Activated naive CD4-positive, alpha-beta T cell treated with anti-CD3 and anti-CD28 coated beads, Interleukin-2, amount 50 U/mL, for 24 hours (primary cell): ENCODE measurements around the gene PDE4B.

ENCODE experiments used
- H3K27ac Mint-ChIP-seq: one replicate; pipeline ENCODE4 v1.8.0; 2021; ENCODE audit warnings: mild to moderate bottlenecking, mixed read lengths
- H3K27me3 Mint-ChIP-seq: one replicate; pipeline ENCODE4 v1.8.0; 2021; ENCODE audit warnings: mixed read lengths
- H3K36me3 Mint-ChIP-seq: one replicate; pipeline ENCODE4 v1.8.0; 2021; ENCODE audit warnings: mixed read lengths
- H3K4me1 Mint-ChIP-seq: one replicate; pipeline ENCODE4 v1.8.0; 2021; ENCODE audit warnings: mixed read lengths
- H3K4me3 Mint-ChIP-seq: one replicate; pipeline ENCODE4 v1.8.0; 2021; ENCODE audit warnings: mild to moderate bottlenecking, mixed read lengths
- H3K9me3 Mint-ChIP-seq: one replicate; pipeline ENCODE4 v1.8.0; 2021; ENCODE audit warnings: mixed read lengths

Gene PDE4B

GRCh38 chr1:65792669-65793358 is at the start of gene PDE4B:
PDE4B (plus strand) TSS chr1:65792895.
- Mint-ChIP-seq H3K27me3 (peaks cover 32% of the 10 kb centered on the region), H3K9me3 (peaks cover 5% of the 10 kb centered on the region), H3K27ac (peak within 1 kb of the TSS; percentile 48), H3K4me1 (no peaks in the 10 kb centered on the region), H3K36me3 (peaks cover 3% of the 10 kb centered on the region), H3K4me3 (no peak within 1 kb of the TSS)

GRCh38 chr1:65744731-65745130 is 48.0 kb upstream of the PDE4B start:
- Mint-ChIP-seq H3K27me3 (peaks cover 4% of the 10 kb centered on the region), H3K4me3 (no peak overlapping the region), H3K27ac (no peak overlapping the region), H3K9me3 (no peaks in the 10 kb centered on the region), H3K36me3 (no peaks in the 10 kb centered on the region), H3K4me1 (no peaks in the 10 kb centered on the region)

- Mint-ChIP-seq H3K36me3 (no peaks in the 10 kb centered on the region), H3K27me3 (peaks cover 5% of the 10 kb centered on the region), H3K9me3 (no peaks in the 10 kb centered on the region), H3K27ac (no peak overlapping the region), H3K4me1 (no peaks in the 10 kb centered on the region), H3K4me3 (no peak overlapping the region)
Observed at GRCh38 chr1:65751961-65752360, 40.7 kb upstream of the PDE4B start.

- Mint-ChIP-seq H3K27ac (no peak overlapping the region), H3K4me1 (no peaks in the 10 kb centered on the region), H3K27me3 (peaks cover 11% of the 10 kb centered on the region), H3K36me3 (no peaks in the 10 kb centered on the region), H3K9me3 (no peaks in the 10 kb centered on the region), H3K4me3 (no peak overlapping the region)
Observed at GRCh38 chr1:65756616-65757015, 36.1 kb upstream of the PDE4B start.

- H3K4me3 Mint-ChIP-seq = no peak overlapping the region
- H3K36me3 Mint-ChIP-seq = no peaks in the 10 kb centered on the region
- H3K27me3 Mint-ChIP-seq = peaks cover 13% of the 10 kb centered on the region
- no peaks in the 10 kb centered on the region for H3K9me3 Mint-ChIP-seq
- H3K27ac Mint-ChIP-seq = no peak overlapping the region
- no peaks in the 10 kb centered on the region for H3K4me1 Mint-ChIP-seq
Observed at GRCh38 chr1:65757531-65757930, 35.2 kb upstream of the PDE4B start.

GRCh38 chr1:65758128-65758527 is 34.6 kb upstream of the PDE4B start:
- H3K9me3 Mint-ChIP-seq = no peaks in the 10 kb centered on the region
- H3K4me1 Mint-ChIP-seq = no peaks in the 10 kb centered on the region
- no peak overlapping the region for H3K27ac Mint-ChIP-seq
- H3K36me3 Mint-ChIP-seq = no peaks in the 10 kb centered on the region
- no peak overlapping the region for H3K4me3 Mint-ChIP-seq
- peaks cover 14% of the 10 kb centered on the region for H3K27me3 Mint-ChIP-seq

- no peak overlapping the region for H3K4me3 Mint-ChIP-seq
- H3K27me3 Mint-ChIP-seq = peaks cover 14% of the 10 kb centered on the region
- no peaks in the 10 kb centered on the region for H3K36me3 Mint-ChIP-seq
- no peaks in the 10 kb centered on the region for H3K9me3 Mint-ChIP-seq
- no peaks in the 10 kb centered on the region for H3K4me1 Mint-ChIP-seq
- no peak overlapping the region for H3K27ac Mint-ChIP-seq
Observed at GRCh38 chr1:65759516-65759915, 33.2 kb upstream of the PDE4B start.

- Mint-ChIP-seq H3K9me3 (no peaks in the 10 kb centered on the region), H3K27me3 (peaks cover 18% of the 10 kb centered on the region), H3K27ac (no peak overlapping the region), H3K4me3 (no peak overlapping the region), H3K4me1 (no peaks in the 10 kb centered on the region), H3K36me3 (no peaks in the 10 kb centered on the region)
Observed at GRCh38 chr1:65762081-65762862, 30.4 kb upstream of the PDE4B start.

- Mint-ChIP-seq H3K27me3 (peaks cover 18% of the 10 kb centered on the region), H3K4me1 (no peaks in the 10 kb centered on the region), H3K9me3 (no peaks in the 10 kb centered on the region), H3K27ac (no peak overlapping the region), H3K36me3 (no peaks in the 10 kb centered on the region), H3K4me3 (no peak overlapping the region)
Observed at GRCh38 chr1:65764052-65764451, 28.6 kb upstream of the PDE4B start.

GRCh38 chr1:65765631-65766030 is 27.1 kb upstream of the PDE4B start:
- Mint-ChIP-seq H3K4me3 (no peak overlapping the region), H3K27me3 (peaks cover 15% of the 10 kb centered on the region), H3K4me1 (no peaks in the 10 kb centered on the region), H3K36me3 (no peaks in the 10 kb centered on the region), H3K9me3 (no peaks in the 10 kb centered on the region), H3K27ac (no peak overlapping the region)

- H3K9me3 Mint-ChIP-seq = no peaks in the 10 kb centered on the region
- H3K36me3 Mint-ChIP-seq = no peaks in the 10 kb centered on the region
- H3K4me1 Mint-ChIP-seq = no peaks in the 10 kb centered on the region
- no peak overlapping the region for H3K4me3 Mint-ChIP-seq
- H3K27me3 Mint-ChIP-seq = peaks cover 5% of the 10 kb centered on the region
- no peak overlapping the region for H3K27ac Mint-ChIP-seq
Observed at GRCh38 chr1:65769636-65770035, 23.1 kb upstream of the PDE4B start.

GRCh38 chr1:65772607-65773006 is 20.1 kb upstream of the PDE4B start:
- H3K27ac Mint-ChIP-seq = no peak overlapping the region
- peaks cover 2% of the 10 kb centered on the region for H3K27me3 Mint-ChIP-seq
- H3K4me3 Mint-ChIP-seq = no peak overlapping the region
- H3K9me3 Mint-ChIP-seq = peaks cover 2% of the 10 kb centered on the region
- H3K36me3 Mint-ChIP-seq = no peaks in the 10 kb centered on the region
- H3K4me1 Mint-ChIP-seq = no peaks in the 10 kb centered on the region

GRCh38 chr1:65773391-65774123 is 19.1 kb upstream of the PDE4B start:
- H3K27me3 Mint-ChIP-seq = peaks cover 4% of the 10 kb centered on the region
- peaks cover 5% of the 10 kb centered on the region for H3K9me3 Mint-ChIP-seq
- H3K4me1 Mint-ChIP-seq = no peaks in the 10 kb centered on the region
- H3K36me3 Mint-ChIP-seq = no peaks in the 10 kb centered on the region
- no peak overlapping the region for H3K4me3 Mint-ChIP-seq
- no peak overlapping the region for H3K27ac Mint-ChIP-seq

GRCh38 chr1:65788762-65789161 is 3.9 kb upstream of the PDE4B start:
- Mint-ChIP-seq H3K9me3 (peaks cover 5% of the 10 kb centered on the region), H3K4me1 (no peaks in the 10 kb centered on the region), H3K27me3 (peaks cover 12% of the 10 kb centered on the region), H3K36me3 (peaks cover 3% of the 10 kb centered on the region), H3K4me3 (no peak overlapping the region), H3K27ac (no peak overlapping the region)

GRCh38 chr1:65791396-65791795 is 1.3 kb upstream of the PDE4B start:
- Mint-ChIP-seq H3K27ac (no peak overlapping the region), H3K9me3 (peaks cover 5% of the 10 kb centered on the region), H3K4me1 (no peaks in the 10 kb centered on the region), H3K36me3 (peaks cover 3% of the 10 kb centered on the region), H3K27me3 (peaks cover 31% of the 10 kb centered on the region), H3K4me3 (no peak overlapping the region)
